ENCODE data around the gene PSMD2.

The PSMD2 gene

DNA sequence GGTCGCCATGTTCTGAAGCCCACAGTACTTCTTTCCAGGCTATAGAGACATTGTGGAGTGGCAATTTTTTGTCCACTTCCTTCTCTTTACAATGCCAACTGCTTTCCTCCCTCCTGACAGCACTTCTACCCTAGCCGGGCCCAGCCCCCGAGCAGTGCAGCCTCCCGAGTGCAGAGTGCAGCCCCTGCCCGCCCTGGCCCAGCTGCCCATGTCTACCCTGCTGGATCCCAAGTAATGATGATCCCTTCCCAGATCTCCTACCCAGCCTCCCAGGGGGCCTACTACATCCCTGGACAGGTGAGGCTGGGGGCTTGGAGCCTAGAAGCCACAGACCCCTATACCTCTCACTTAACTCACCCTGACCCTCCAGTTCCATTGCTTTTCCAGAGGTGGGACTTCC lies 18.2 kb downstream of the PSMD2 start:
- DNase-seq (ENCODE audit: low spot score): no peak

DNA sequence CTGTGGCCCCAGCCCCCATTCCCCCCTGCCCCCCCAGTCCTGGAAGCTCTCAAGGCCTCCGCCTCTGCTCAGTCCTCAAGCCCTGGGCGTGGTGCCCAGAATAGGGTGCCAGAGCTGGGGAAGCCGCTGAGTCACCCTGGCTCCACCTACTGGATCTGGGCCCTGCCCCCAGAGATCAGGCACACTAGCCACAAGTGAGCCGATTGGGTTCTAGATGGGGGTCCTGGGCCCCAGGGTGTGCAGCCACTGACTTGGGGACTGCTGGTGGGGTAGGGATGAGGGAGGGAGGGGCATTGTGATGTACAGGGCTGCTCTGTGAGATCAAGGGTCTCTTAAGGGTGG lies 21.0 kb downstream of the PSMD2 start:
- peak; percentile 81 for DNase-seq (ENCODE audit: low spot score)

- DNase-seq (ENCODE audit: low spot score): peak; percentile 6
These were observed 22.6 kb downstream of the PSMD2 start for GRCh38 chr3:184321666-184322065.

- peak; percentile 6 for DNase-seq (ENCODE audit: low spot score)
These were observed 23.9 kb downstream of the PSMD2 start for GRCh38 chr3:184322731-184323487.

- peak; percentile 4 for DNase-seq (ENCODE audit: low spot score)
These were observed 24.7 kb downstream of the PSMD2 start for GRCh38 chr3:184323696-184324095.

- DNase-seq (ENCODE audit: low spot score): peak; percentile 4
These were observed 26.2 kb downstream of the PSMD2 start for GRCh38 chr3:184325269-184325668.

GRCh38 chr3:184325715-184326369 lies 26.8 kb downstream of the PSMD2 start:
- peak; percentile 4 for DNase-seq (ENCODE audit: low spot score)

DNA sequence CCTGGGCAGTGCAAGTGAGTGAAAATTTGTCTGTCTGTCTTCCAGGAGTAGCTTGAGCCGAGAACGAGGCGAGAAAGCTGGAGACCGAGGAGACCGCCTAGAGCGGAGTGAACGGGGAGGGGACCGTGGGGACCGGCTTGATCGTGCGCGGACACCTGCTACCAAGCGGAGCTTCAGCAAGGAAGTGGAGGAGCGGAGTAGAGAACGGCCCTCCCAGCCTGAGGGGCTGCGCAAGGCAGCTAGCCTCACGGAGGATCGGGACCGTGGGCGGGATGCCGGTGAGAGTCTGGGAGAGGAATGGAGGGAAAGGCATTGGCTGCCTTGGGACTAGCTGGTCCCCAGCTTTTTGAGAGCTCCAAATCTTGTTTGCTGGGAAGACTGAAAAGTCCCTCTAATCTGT lies 28.1 kb downstream of the PSMD2 start:
- DNase-seq (ENCODE audit: low spot score): peak; percentile 14

DNA sequence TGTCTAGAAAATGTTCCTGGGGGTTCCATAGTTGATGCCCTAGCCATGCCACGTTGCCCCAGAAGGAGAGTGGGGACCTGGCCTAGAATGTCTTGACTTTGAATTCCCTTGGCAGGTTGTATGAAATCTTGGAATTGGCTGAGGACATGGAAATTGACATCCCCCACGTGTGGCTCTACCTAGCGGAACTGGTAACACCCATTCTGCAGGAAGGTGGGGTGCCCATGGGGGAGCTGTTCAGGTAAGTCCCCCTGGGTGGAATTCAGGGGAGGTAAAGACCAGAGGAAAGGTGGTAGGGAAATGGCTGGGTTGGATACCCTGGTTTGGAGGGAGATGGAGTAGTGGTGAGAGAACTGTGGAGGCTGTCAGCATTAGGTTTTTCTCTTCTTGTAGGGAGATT lies 29.5 kb downstream of the PSMD2 start:
- DNase-seq (ENCODE audit: low spot score): no peak

- DNase-seq (ENCODE audit: low spot score): no peak
These were observed 33.5 kb downstream of the PSMD2 start for GRCh38 chr3:184332370-184333090.

- no peak for DNase-seq (ENCODE audit: low spot score)
These were observed 34.1 kb downstream of the PSMD2 start for GRCh38 chr3:184333190-184333589.

DNA sequence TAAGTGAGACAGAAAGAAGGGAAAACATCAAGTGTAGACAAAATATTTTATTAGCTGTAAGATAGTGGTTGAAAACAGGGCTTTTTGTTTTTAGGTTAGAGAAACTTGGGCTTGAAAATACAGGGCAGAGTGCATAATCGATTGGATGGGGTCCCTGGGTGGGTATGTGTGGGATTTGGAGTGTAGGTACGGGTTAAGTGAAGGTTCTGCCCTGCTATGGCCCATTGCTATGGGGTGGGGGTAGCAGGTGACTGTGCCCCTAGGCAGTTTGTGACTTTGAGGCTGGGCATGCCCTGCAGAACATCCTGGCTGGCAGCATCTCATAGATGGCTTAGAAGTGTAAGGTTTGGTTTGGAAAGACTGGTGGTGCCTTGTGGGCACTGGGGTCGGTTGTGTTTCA lies 34.7 kb downstream of the PSMD2 start:
- no peak for DNase-seq (ENCODE audit: low spot score)

GRCh38 chr3:184334470-184335158 lies 35.6 kb downstream of the PSMD2 start:
- DNase-seq (ENCODE audit: low spot score): no peak

DNA sequence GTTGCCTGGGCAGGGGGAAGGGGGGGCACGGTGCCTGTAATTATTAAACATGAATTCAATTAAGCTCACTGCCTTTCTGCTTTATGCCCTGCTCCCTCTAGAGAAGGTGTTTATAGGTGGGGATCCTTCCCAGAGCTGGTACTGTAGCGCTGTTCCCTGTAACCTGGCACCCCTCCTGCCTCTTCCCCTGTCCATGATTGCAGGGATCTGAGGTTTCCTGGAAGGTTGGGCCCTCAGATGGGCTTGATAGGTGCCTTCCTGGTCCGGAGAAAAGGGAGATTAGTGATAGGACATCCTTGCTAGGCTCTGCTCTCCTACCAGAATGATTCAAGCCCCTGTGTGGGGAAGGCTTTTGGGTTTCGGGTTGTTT lies 36.2 kb downstream of the PSMD2 start:
- DNase-seq (ENCODE audit: low spot score): no peak

DNA sequence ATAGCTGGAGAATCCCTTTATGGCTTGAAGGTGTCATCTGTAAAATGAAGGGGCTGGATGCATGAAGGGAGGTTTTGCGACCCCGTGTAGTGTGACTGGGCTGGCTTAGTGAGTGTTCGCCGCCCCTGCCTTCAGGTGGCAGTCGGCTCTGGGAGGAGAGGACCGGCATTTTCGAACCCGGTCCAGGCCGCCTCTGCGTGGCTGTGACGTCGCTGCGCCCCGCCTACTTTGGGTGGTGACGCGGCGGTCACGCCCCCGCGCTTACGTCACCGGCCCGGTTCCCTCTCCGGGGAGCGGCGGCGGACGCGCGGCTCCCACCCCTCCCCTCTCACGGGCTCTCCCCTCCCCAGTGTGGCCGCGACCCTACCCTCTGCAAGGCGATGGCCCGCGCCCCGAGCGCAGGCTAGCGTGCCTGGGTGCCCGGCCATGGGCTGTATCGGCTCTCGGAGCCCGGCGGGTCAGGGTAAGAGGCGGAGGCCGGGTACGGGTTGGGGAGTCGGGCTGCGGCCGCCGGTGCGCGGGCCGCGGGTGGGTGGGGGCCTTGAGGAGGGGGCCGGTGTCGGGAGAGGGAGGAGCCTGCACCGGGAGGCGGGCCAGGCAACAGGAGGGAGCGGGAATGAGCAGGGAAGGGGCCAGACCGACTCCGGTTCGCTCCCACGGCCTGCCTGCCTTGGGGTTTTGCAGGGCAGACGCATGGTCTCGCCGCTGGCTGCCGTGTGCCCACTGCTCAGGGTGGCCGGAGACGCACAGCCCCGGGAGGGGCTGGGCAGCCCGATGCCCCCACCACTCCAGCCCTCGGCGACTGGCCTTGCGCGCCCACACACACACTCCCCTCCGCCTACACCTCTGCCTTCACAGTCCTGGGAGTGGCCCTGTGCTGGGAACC lies 36.9 kb downstream of the PSMD2 start:
- DNase-seq (ENCODE audit: low spot score): peak; percentile 91

- no peak for DNase-seq (ENCODE audit: low spot score)
These were observed 37.7 kb downstream of the PSMD2 start for GRCh38 chr3:184336547-184337398.

GRCh38 chr3:184337399-184337714 lies 38.3 kb downstream of the PSMD2 start, which contains the start of gene FAM131A:
FAM131A (plus strand) TSS chr3:184337600; CDS start chr3:184337631, 31 bp downstream.
- no peak for DNase-seq (ENCODE audit: low spot score)

GRCh38 chr3:184337981-184338380 lies 38.9 kb downstream of the PSMD2 start:
- no peak for DNase-seq (ENCODE audit: low spot score)

GRCh38 chr3:184338511-184338945 lies 39.5 kb downstream of the PSMD2 start:
- DNase-seq (ENCODE audit: low spot score): peak; percentile 93

GRCh38 chr3:184339001-184339400 lies 40.0 kb downstream of the PSMD2 start:
- no peak for DNase-seq (ENCODE audit: low spot score)

Data from iPS-NIHi11 (cell line).